Stromal cell of bone marrow (primary cell): Measurements from ENCODE around the gene WDR48.
"Not testable (repeated sequence)": the region's sequence is repeated elsewhere in the genome, so short reads cannot be mapped to it uniquely, and the experiment has no call there.

Experiments used
- DNase-seq: peaks from one replicate; pipeline ENCODE4 v3.0.0-alpha.2; 2012; ENCODE audit warnings: low read depth

WDR48 gene

GRCh38 chr3:39051649-39052561 lies at the start of gene WDR48, which contains the start of gene SCN11A:
Gene WDR48 (plus strand): TSS chr3:39052016. CDS start chr3:39052026, 10 bp downstream.
Gene SCN11A (minus strand): TSS chr3:39051944. CDS start chr3:38950362, 101,582 bp downstream.
- DNase-seq, result peak; percentile 86

- no peak for DNase-seq
Observed at GRCh38 chr3:39005295-39005694, 46.5 kb upstream of the WDR48 start.

- no peak for DNase-seq
Observed at GRCh38 chr3:39011191-39011736, 40.6 kb upstream of the WDR48 start.

DNA sequence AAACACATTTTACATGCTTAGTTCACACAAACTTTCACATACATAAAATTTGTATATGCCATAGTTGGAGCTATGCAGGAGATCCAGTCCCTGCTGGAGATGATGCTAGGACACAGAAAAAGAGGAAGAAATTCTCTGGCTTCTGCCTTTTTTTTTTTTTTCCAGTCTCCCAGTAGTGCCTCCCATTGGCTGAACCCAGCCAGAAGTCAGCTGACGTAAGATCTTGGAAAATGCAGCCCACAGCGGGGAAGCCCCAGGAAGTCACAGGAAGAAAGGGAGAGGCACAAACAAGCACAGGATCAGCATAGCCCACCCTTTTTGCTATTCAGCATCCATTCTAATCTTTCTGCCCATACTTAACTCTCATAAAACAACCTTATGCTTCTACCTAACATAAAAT lies 38.5 kb upstream of the WDR48 start:
- DNase-seq, result no peak

GRCh38 chr3:39013921-39014509 lies 37.8 kb upstream of the WDR48 start:
- no peak for DNase-seq

- no peak for DNase-seq
Observed at GRCh38 chr3:39015418-39015817, 36.4 kb upstream of the WDR48 start.

DNA sequence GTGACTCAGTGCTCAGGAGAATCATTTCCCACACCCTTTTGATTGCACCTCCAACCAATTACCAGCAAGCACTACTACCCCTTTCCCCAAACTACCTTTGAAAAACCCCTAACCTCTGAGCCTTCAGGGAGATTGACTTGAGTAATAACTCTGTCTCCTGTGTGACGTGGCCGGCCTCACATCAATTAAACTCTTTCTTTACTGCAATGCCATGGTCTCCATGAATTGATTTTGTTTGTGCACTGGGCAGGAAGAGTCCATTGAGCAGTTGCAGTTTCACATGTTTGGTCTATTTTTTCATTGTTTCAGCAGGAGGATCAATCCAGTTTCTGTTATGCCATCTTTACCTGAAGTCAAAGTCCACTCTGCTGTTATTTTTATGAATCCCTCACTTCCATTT lies 32.5 kb upstream of the WDR48 start:
- no peak for DNase-seq

- no peak for DNase-seq
Observed at GRCh38 chr3:39021029-39021428, 30.8 kb upstream of the WDR48 start.

GRCh38 chr3:39021465-39022285 lies 30.1 kb upstream of the WDR48 start:
- no peak for DNase-seq

DNA sequence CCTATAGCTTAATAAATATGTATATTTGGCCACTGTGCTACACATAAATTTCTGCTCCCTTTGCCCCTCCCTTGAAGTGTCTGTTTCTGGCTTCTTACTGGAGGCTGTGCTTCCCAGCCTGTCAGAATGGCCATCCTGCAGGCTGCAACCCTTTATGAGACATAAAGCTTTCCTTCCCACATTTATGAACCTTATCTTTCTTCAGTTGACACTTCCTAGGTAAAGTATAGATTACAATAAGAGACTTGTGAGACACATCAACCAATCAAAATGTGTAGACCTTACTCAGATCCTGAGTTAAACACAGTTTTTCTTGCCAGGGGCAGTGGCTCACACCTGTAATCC lies 29.6 kb upstream of the WDR48 start:
- DNase-seq, result no peak

- DNase-seq, result no peak
Observed at GRCh38 chr3:39024497-39024896, 27.3 kb upstream of the WDR48 start.

GRCh38 chr3:39025222-39025970 lies 26.4 kb upstream of the WDR48 start:
- no peak for DNase-seq

DNA sequence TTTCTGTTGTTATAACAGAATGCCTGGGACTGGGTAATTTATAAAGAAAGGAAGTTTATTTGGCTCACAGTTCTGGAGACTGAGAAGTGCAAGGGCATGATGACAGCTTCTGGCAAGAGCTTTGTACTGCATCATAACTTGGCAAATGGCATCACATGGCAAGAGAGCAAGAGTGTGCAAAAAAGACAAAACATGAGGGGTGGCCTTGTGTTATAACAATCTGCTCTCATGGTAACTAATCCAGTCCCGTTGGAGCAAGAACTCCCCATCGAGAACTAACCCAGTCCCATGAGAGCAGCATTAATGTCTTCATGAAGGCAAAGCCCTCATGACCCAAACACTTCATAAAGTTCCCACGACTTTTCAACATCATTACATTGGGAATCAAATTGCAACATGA lies 23.3 kb upstream of the WDR48 start:
- no peak for DNase-seq

GRCh38 chr3:39029556-39029955 lies 22.3 kb upstream of the WDR48 start:
- DNase-seq, result no peak

GRCh38 chr3:39038165-39038564 lies 13.7 kb upstream of the WDR48 start:
- no peak for DNase-seq

GRCh38 chr3:39050029-39050428 lies 1.8 kb upstream of the WDR48 start:
- DNase-seq, result no peak

DNA sequence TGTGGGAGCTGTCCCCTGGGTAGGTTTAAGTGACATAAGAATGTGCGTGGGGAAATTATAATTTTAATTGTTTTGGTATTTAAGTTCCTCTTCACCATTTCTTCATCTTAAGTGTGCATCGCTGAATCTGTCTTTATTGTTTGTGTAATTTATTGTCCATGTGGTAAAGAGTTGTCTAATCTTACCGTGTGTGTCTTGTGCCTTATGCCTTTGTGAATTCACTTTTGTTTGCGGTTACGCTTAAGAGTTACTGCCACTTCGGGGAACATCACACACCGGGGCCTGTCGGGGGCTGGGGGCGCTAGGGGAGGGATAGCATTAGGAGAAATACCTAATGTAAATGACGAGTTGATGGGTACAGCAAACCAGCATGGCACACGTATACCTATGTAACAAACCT lies 767 bp downstream of the WDR48 start:
- DNase-seq, result no peak

- no peak for DNase-seq
Observed at GRCh38 chr3:39053696-39054095, 1.9 kb downstream of the WDR48 start.

- no peak for DNase-seq
Observed at GRCh38 chr3:39056151-39056550, 4.3 kb downstream of the WDR48 start.

DNA sequence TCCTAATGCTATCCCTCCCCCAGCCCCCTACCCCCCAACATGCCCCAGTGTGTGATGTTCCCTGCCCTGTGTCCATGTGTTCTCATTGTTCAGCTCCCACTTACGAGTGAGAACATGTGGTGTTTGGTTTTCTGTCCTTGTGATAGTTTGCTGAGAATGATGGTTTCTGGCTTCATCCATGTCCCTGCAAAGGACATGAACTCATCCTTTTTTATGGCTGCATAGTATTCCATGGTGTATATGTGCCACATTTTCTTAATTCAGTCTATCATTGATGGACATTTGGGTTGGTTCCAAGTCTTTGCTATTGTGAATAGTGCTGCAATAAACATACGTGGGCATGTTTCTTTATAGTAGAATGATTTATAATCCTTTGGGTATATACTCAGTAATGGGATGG lies 9.4 kb downstream of the WDR48 start:
- DNase-seq, result not testable (repeated sequence)

DNA sequence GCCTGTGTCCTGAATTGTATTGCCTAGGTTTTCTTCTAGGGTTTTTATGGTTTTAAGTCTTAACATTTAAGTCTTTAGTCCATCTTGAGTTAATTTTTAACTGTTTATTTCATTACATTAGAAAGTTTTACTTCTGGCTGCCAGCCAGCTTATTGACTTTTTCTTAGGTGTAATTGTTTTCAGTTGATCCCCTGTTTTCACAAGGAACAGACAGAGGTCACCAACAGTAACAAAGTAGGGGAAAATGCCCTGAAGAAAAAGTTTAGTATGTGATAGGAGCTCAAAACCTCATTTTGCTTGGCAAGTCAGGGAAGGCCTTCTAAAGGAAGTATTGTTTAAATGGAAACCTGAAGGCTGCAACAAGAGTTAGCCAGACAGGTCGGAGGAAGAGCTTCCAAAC lies 10.4 kb downstream of the WDR48 start:
- no peak for DNase-seq

- DNase-seq, result no peak
Observed at GRCh38 chr3:39063143-39063542, 11.3 kb downstream of the WDR48 start.
